Kasumi-1 (cell line): ENCODE measurements around the gene SLC4A11.
A peak's percentile ranks its signal among the peaks of the same experiment; 100 is the strongest.

Source experiments
- DNase-seq, 2 experiments: peaks; one replicate each; lab custom pipeline; 2025; lab: John Stamatoyannopoulos, UW

SLC4A11 gene

GRCh38 chr20:3239026-3239866 lies at the start of gene SLC4A11:
Gene SLC4A11, minus strand, starts transcription at chr20:3239190. Its CDS starts 53 bp downstream, at chr20:3239137.
- peak; percentile 16 to 40 for DNase-seq

GRCh38 chr20:3283222-3283820 lies 44.3 kb upstream of the SLC4A11 start:
- no peak for DNase-seq

DNA sequence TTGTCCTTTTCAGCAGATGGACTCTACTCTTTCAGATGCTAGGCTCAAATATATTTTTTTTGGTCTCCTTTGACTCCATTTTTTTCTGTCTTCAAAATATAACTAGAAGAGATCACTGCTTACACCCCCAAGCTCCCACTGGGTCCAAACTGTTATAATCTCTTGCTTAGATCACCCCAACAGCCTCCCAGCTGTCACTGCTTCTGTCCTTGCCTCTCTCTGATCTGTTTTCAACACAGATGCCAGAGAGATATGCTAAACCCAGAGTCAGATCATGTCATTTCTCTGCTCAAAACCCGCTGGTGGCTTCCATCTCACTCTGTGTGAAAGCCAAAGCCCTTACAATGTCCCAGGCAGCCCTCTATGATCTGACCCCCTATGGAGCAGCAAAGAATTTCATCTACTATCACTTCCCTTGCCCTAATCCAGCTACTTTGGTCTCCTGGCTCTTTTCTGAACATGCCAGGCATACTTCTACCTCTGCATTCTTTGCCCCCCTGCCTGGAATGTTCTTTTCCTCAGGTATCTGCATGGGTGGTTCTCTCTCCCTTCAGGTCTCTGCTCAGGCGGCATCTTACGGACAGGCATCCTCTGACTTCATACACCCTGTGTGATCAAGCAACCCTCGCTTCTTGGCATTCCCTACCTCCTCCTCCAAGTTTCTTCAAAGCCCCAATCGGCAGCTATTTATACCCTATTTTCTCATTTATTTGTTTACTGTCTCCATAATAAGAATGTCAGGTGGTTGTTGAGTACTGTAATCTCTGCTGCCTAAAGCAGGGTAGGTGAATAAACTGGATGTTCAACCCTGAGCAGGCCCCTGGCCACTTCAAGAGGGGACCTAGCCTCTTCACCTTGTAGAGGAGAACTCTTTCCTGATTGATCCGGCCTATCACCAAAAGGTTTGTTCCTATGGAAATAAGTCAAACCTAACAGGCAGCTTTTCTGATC lies 43.6 kb upstream of the SLC4A11 start:
- no peak for DNase-seq

DNA sequence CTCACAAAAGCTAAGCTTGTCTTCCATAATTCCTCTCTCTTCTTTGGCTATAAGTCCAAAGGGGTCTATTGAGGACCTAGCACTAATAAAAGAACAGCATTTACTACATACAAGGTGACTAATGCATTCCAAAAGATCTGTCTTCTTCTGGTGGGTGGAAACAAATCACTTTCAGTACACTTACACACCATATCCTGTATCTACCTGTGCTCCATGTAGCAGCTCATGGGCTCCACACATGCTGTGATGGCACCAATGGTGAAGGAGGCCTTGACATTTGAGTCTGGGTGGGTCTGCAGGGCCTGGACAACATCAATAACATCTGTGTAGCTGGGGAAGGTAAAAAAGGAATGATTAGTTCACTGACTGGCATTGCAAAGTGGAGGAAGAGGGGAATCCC lies 42.4 kb upstream of the SLC4A11 start:
- DNase-seq = no peak

DNA sequence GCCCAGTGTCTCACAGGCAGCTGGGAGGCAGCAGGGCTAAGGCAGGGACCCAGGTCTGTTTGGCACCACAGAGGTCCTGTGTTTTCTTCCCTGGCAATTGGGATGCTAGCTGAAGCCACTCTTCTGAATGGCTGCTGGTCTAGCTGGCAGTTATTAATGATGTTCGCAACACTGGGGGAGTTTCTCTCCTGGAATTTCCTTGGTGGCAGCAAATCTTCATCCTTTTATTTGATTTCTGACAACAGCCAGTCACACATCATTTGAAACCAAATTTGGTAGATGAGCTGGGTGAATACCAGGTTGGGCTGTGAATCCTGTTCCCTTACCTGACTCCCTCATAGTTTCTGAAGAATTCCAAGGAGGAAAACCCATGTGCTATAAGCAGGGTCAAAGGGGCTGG lies 40.8 kb upstream of the SLC4A11 start:
- no peak for DNase-seq

GRCh38 chr20:3277686-3278465 lies 38.9 kb upstream of the SLC4A11 start:
- DNase-seq = no peak

DNA sequence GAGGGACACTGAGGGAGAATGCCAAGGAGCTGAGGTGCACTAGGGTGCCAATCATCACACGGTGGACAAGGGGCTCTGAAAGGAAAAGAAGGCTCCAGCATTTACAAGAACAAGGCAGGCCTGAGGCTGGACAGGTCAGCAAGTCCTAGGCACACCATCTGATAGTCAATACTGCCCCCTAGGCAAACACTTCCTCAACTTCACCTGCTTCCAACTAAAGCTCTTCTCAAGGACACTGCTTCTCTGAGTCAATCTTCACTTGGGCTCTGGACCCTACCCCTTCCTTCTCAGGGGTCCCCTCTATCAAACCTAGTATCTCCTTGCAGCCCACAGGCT lies 37.7 kb upstream of the SLC4A11 start:
- DNase-seq = peak; percentile 11 to 18

DNA sequence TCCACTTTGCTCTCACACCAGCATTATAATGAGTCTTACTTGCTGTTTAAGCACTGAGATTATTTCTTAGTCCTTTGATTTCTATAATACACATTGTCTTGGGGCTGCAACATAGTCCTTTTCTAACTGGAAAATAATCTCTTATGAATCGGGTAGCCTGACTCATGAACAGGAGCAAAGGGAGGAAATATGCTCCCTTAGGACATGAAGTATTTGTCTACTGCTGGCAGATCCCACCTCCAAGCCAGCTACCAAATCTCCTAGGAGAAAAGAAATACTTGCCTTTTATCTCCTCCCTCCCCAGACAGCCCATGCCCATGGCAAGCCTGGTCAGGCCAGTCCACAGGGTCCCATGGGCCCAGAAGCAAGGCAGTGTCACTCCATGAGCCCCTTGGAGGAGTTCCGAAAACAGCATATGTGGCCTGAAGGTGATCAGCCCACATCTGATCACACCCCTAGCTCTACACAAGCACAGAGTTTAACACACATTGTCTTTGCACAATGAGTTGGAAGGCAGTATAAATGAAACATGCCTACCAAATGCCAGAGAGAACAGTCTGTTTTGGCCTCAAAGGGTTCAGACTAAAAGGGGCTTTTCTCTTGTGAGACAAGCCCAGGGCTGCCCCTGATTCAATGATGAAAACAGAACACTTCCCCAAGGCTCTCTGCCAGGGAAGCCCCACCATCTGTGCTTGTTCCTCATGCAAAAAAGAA lies 37.1 kb upstream of the SLC4A11 start:
- no peak for DNase-seq

DNA sequence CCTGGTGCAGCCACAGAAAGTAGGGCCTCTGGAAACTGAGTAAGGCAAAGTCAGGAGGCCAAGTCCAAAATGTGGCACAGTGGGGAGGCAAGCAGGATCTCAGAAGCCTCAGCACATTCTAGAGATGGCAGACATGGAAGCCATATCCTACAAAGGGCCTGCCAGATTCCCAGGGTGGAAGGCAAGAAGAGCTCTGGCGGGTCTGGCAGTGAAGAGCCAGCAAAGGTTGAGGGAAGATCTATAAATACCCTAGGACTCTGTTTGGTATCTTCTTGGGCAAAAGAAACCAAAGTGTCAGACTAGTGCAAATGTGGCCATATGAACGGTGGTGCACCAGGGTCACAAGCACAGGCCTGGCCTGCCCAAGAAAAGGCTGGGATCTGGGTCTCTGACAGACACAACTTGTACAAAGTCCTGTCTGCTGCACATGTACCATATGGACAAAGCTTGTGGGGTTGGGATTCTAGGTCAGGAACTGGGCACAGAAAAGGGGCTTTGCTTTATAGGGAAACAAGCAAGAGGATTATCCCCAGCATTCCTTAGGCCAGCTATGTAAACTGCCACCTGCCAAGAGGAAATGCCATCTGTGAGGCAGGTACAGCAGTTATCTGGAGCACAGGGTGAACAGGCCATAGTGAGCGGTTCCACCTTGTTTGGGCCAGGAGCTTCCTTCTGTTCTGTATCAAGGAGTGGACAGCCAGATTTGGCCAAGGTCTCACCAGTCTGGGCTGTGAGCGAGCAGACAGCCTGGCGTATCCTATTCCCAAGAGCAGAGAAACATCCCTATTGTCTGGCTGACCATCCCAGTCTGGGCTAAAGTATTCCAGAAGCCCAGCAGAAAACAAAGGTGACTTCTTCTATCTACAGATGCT lies 36.3 kb upstream of the SLC4A11 start:
- DNase-seq = no peak

GRCh38 chr20:3273371-3273770 lies 34.4 kb upstream of the SLC4A11 start:
- DNase-seq = no peak

- no peak for DNase-seq
Measured at GRCh38 chr20:3270051-3270450, 31.1 kb upstream of the SLC4A11 start.

GRCh38 chr20:3262566-3262965 lies 23.6 kb upstream of the SLC4A11 start:
- no peak for DNase-seq

GRCh38 chr20:3258429-3258828 lies 19.4 kb upstream of the SLC4A11 start:
- DNase-seq = no peak

DNA sequence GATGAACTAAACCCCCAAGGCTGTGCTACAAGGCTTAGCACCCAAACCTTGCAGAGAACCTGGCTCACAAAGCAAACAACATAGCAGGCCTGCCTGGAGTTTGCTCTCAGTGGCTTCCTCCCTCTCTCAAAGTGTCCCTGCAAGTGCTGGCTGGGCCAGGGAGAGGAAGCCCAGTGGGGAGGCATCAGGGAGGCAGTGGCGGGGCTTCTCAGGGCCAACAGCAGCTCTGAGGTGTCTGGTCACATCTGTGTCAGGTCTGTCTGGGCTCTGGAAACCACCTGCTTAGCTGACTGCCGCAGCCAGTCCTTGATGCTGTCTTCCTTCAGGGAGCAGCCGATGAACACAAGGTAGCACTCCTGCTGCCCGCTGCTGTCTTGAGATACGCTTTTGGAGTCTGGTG lies 16.7 kb upstream of the SLC4A11 start:
- no peak for DNase-seq

GRCh38 chr20:3251806-3252205 lies 12.8 kb upstream of the SLC4A11 start:
- DNase-seq = no peak

DNA sequence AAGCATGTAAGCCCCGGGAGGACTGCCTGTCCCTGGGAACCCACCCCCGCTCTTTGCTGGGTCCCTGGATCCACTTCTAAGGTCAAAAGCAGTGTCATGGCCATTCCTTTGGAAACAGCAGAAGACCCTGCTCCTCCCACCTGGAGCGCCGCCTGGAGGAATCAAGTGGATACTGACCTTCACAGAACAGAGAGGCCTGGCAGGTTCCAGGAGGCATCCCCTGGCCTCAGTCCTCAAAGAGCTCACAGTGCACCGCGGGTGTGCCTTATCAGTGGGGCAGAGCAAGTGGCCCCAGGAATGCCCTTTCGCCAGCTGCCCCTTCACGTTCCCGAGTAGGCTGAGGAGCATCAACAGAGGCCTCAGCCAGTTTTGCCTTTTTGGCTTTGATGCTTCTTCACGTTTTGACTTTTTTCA lies 11.1 kb upstream of the SLC4A11 start:
- DNase-seq = no peak

GRCh38 chr20:3248993-3249347 lies 10.0 kb upstream of the SLC4A11 start:
- DNase-seq = no peak

GRCh38 chr20:3248167-3248992 lies 9.4 kb upstream of the SLC4A11 start:
- no peak for DNase-seq

- DNase-seq = no peak
Measured at GRCh38 chr20:3247638-3248037, 8.6 kb upstream of the SLC4A11 start.
